HG03432 (cell line): ENCODE results near the gene PIH1D1.

Source experiments
- ATAC-seq: cut with Tn5 transposase; IDR thresholded peaks from one replicate; pipeline ENCODE4 v1.9.1; 2021; ENCODE audit warnings: mild to moderate bottlenecking, moderate library complexity; ENCODE audit not compliant: unreplicated experiment

Gene PIH1D1

DNA sequence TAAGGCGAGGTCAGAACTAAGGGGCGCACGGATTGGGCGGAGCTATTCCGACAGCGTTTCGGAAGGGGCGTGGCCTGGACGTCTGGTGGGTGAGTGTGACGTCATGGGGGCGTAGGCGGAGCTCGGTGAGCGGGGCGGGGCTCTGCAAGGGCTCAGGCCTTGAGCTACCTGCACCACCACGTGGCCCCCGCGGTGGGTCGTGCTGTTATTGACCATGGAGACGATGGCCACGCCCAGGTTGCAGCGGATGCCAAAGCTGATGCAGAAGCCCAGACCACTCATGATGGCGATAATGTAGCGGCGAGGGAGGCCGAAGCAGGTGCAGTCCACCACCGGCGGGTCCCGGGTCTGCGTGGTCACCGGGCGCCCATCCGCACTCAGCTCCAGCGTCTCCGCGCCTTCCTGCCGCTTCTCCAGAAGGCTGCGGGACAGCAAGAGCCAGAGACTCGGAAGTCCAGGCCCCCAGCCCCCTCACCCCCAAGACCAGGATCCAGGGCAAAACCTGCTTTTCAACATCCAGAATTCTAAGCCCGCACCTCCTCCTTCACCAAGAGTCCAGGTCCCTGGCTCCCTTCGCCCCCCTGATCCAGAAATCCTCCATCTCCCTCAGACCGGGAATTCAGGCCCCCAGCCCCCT, 15.1 kb downstream of the PIH1D1 start:
- no peak for ATAC-seq

DNA sequence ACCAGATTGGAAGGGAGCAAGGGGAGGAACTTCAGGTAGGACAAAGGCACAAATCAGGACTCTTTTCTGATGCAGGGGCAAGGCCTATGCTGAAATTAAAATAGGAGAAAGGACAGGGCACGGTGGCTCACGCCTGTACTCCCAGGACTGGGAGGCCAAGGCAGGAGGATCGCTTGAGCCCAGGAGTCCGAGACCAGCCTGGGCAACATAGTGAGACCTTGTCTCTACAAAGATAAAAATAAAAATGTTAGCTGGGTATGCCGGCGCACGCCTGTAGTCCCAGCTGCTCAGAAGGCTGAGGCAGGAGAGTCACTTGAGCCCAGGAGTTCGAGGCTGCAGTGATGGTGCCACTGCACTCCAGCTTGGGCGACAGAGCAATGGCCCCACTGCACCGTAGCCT, 15.9 kb downstream of the PIH1D1 start:
- no peak for ATAC-seq

DNA sequence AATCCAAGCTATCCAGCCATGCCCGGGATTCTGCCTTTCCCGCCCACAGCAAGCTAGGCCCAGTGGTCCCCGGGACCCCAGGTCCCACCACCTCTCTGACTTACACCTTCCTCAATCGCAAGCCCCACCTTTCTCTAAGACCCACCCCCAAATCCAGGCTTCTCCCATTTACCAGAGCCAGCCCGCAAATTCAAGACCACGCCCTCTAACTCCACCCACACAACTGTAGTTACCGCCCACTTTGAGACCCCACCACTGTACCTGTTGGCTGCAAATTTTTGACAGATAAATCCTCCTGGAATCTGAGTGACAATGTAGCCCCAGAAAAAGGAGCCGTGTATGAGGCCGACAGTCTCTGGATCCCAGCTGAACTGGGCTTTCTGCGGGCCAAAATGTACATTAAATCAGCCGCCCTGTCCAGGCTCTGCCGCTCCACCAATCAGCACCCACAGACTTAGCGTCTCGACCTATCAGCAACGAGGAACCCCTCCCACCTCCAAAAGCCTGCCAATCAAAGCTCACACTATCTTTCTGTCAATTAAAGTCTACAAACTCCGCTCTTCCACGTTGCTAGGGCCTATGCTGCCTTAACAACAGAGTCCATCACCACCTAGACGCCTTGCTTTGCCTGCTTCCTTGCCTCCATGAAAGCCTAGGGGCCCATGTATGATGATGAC, 16.6 kb downstream of the PIH1D1 start:
- ATAC-seq = no peak

DNA sequence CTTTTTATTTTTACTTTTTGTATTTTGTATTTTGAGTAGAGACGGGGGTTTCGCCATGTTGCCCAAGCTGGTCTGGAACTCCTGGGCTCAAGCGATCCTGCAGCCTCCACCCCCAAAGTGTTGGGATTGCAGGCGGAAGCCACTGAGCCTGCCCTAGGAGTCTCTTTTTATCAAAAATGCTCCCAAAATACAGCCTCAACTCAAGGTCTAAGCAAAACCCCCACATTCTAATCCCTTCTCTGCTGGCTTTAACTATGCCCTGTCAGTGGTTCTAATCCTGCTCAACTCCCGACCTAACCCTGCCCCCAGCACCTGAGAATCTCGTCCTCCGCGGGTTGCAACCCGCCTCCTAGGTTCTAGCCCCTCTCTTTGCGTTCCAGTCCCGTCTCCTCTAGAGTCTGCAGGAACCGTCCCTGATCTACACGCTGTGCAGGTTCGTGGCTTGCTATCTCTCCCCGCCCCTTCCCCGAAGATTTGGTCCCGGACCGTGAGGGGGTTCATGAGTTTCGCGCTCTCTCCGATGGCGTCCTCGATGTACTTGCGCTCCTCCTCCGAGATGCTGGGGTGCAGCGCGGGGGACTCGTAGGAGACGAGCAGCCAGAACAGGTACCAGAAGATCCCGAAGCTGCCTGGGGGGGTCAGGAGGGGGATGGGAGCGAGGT, 18.2 kb downstream of the PIH1D1 start:
- no peak for ATAC-seq

DNA sequence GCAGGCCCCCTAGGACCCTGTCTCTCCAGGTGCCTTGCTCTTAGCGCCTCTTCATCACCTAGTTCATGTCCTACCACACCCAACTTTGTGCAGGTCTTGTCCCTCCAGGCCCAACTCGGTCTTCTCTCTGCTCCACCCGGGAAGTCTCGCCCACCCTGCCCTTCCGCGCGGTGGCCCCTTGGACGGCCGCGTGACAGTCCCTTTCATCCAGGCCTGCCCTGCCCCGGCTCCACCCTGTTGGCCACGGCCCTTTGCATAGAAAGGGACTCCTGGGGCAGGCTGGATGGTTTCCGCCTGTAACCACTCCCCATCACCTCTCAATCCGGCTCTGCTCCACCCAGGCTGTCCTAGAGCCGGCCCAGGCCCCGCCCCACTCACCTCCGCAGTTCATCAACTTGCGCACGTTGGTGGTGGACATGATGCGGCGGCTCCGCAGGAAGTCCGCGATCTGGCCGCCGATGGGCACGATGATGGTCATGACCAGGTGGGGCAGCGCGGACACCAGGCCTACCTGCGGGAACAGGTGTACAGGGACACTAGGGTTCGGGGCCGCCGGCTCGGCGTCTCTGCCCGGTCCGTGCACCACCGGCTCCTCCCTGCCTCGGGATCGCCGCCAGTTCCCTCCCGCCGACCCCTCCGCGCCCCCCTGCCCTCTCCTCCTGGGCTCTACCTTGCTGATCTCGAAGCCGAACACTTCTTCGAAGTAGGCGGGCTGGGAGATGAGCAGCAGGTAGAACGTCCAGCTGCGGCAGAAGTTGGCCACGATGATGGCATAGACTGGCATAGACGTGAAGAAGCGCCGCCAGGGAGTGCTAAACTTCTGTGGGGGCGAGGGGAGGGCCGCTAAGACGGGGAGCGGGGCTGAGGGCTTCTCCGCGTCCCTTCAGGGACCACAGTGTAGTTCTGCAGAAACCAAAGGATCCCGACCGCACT, 19.2 kb downstream of the PIH1D1 start:
- ATAC-seq = no peak

DNA sequence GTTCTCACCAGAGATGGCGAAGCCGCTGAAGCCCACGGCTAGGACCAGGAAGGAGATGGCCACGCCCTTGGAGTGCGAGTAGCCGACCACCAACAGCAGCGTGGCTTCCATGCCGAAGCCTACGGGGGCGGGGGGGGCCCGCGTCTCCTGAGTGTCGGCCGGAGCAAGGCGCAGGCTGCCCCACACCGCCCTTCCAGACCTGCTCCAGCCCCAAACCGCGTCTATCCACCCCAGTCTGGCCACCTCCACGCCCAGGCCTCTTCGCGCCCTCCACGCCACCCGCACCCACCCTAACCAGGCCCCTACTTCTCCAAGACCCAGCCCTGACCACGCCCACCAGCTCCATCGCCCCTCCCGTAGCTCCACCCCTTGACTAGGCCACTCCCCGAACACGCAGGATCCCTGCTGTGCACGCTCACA, 20.3 kb downstream of the PIH1D1 start:
- ATAC-seq = no peak

DNA sequence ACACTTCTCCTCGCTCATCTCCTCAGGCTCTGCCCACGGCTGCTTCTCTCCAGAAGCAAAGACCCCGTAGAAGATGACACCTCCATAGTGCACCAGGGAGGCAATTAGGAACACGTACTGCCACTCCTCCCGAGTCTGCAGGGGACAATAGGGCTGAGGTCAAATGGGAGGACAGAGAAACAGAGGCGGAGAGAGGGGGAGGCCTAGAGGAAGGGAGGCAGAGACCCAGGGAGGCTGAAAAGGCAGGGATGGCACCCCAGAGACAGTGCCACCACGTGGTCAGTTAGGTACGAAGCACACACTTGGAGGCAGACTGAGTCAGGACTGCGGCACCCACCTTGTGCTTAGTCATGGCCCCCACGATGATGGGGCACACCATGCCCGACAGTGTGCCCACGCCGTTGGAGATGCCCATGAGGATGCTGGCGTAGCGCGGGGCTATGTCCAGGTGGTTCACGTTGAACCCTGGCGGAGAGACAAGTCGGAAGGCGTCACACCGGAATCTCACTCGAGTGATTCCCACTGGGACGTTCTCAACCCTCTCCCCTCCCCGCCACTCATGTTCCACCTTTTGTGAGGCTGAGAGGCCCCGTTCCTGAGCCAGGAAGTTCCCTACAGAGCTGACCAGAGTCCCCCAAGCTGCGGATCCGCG, 20.8 kb downstream of the PIH1D1 start:
- no peak for ATAC-seq

DNA sequence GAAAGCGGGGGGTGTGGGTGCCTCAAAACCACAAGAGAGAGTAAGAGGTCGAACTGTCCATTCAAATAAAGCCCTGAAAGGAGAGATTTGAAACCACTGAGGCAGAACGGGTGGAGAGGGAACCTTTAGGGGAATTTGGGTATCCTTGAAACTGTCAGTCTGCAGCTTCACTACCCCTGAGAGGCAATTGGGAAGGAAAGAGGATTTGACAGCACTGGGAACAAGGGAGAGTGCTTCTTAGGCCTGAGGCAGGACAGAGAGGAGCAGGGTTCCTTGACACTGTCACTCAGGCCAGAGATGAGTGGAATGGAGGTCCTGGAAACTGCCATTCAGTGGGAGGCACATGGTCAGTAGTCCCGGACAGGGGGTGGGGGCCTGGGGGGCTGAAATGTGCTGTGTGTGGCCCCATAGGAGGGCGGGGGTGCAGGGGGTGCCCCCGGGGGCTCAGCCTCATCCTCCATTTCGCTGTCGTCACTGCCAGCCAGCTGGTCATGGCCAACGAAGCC, 21.4 kb downstream of the PIH1D1 start:
- ATAC-seq = no peak

DNA sequence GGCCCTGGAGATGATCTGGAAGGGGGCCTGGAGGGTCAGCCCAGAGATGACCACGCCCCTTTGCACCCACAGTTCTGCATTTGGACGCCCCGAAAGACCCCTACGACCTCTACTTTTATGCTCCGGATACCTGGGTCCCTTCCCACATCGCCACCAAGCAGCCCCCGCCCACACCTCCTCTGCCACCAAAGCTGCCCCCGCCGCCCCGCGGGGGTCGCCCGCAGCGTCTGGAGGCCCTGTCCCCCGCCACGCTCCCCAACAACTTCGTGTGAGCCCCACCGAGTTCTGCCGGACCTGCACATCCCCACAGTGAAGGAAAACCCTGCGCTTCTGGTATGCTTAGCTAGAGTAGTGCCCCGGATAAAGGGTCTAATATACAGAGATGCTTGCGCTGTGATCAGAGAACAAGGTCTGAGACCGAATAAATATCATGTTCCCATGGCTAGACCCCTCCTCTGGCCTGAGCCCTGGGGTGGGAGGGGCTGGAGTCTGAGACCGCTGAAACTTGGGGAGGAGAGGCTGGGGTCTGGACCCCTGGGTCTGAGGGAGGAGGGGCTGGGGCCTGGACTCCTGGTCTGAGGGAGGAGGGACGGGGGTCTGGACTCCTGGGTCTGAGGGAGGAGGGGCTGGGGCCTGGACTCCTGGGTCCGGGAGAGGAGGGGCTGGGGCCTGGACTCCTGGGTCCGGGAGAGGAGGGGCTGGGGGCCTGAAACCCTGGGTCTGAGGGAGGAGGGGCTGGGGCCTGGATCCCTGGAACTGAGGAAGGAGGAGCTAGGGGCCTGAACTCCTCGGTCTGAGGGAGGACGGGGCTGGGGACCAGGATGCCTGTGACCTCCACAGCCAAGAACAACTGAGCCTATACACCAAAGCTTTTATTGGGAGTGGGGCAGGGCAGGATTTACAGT, 22.8 kb downstream of the PIH1D1 start:
- ATAC-seq = no peak

DNA sequence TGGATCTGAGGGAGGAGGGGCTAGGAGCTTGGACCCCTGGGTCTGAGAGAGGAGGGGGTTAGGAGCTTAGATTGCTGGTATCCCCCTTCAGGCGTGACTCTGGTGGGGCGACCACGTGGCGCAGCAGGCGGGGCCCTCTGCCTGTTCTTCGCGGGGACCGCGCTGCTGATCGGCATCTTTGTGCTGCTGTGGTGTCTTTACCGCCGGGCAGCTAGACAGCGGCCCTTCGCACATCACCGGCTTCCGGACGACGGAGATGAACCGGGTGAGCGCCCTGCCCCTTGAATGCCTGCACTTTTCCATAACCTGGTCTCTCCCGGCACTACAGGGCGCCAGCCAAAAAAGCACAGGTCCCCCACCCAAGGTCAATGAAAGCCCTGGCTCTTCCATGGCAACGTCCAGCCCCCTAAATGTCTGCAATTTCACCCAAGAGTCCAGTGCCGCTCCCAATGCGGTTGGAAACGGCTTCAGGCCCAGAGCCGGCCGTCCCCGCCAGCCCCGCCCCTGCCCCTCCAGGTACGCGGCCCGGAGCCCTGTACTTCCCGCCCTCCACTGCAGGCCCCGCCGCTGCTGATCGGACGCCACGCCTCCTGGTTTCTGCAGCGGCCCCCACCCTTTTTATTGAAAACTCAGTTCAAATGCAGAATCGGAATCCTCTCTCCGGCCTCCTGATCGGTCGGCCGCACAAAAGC, 23.6 kb downstream of the PIH1D1 start:
- ATAC-seq = no peak

DNA sequence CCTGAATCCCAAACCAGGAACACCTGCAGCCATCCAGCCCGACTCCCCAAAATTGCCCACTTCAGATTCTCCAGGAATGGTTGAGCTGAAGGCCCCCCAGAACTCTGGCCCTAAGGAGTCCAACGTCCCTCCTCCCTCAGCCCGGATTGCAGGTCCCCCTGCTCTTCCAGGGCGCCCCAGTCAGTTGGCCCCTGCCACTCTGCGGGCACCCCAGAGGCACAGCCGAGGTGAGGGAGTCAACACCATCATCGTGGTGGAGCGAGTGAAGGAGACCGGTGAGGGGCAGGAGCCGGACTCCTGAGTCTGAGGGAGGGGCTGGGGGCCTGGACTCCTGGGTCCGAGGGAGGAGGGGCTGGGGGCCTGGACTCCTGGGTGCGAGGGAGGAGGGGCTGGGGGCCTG, 24.3 kb downstream of the PIH1D1 start:
- ATAC-seq = no peak

DNA sequence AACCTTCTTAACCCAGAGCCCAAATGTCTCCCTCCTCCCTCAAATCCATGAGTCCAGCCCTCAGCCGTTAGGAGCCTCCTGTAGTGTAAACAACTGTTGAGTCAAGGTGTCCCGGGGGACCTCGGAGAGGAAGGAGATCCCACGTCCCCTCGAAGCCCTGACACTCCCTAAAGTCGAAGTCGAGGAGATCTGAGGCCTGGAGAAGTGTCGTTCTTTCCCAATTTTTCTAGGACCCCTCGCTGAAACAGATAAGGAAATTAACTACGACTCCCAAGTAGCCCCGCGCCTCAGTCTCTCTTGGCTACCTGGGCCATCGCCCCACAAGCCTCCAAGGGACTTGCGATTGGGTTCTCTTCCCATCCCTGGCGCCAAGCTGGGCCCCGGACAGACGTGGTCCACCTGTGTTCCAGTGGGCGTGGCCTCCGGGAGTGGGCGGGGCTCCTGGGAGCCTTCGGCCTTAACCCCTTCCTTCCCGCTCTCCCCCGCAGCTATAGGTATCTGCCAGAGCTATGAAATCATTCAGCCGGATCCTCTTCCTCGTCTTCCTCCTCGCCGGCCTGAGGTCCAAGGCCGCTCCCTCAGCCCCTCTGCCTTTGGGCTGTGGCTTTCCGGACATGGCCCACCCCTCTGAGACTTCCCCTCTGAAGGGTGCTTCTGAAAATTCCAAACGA, 25.6 kb downstream of the PIH1D1 start:
- ATAC-seq = no peak

DNA sequence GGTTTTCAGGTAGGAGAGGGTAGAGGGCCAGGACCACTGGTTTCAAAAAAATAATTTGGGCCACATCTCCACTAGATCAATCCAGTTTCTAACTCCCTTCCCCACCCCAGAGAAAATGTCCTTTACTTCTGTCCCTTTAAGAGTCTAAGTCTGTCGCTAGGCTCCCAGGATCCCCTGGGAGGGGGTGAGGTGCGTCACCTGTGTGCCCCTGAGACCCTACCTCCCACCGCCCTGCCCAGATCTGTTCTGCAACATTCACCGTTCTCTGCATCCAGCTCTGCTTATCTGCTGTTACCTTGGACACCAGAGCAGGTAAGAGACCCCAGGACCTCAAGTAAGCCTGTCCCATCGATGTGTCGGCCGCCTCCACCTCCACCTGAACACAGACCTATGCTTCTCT, 26.4 kb downstream of the PIH1D1 start, which contains the start of gene GFY:
Gene GFY, plus strand, starts transcription at position 211 of the 400 bp plus-strand sequence. CDS start 1,043 bp downstream, outside the sequence.
- ATAC-seq = no peak

DNA sequence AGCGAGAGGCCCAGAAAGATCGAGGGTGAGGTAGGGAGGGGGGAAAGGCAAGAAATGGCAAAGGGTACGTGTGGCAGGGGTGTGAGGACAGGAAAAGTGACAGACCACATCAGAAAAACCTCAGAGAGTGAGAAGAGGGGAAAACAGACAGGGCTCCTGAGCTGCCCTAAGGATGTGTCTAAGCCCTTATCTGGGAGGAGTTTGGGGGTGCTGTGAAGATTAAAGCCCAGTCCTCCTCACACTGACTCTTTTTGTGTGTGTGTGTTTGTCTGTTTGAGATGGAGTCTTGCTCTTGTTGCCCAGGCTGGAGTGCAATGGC, 27.7 kb downstream of the PIH1D1 start:
- no peak for ATAC-seq

DNA sequence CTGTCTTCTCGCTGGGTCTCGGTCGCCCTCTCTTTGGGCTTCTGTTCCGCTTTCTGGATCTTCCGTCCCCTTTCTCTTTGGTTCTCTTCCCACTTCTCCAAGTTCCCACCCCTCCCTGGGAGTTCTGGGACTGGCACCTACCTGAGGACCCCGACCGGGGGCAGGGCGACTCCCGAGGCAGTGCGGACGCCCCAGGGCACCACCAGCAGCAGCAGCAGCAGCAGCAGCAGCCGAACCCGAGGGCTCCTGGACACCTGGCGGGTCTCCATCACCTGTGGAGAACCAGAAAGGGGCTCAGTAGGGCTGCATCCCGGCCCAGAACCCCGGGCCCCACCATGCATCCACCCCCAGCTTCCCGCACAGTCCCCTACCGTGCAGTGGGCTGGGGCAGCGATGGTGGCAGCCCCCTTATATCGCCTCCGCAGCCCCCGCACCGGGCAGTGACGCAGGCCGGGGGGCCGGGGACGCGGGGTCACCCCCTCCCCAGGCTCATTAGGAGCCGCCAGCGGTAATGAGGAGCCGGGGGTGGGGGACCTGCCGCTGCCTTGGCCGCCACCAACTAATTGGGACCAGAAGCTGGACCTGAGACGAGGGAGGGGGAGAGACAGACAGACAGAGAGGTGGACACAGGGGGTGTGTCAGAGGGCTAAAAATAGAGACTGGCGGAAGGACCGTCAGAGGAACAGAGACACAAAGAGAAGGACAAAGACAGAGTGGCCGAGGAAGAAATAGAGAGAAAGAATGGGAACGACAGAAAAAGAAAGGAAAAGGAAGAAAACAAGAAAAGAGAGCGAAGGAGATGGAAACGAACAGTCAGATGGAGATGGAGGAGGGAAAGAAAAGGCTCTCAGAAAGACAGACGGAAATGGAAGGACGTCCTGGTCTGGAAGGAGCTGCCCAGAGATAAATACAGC, 28.3 kb downstream of the PIH1D1 start, which contains the start of gene PTH2:
Gene PTH2, minus strand, starts transcription at position 371 of the 914 bp plus-strand sequence. Its CDS starts 102 bp downstream, at position 269.
- no peak for ATAC-seq

DNA sequence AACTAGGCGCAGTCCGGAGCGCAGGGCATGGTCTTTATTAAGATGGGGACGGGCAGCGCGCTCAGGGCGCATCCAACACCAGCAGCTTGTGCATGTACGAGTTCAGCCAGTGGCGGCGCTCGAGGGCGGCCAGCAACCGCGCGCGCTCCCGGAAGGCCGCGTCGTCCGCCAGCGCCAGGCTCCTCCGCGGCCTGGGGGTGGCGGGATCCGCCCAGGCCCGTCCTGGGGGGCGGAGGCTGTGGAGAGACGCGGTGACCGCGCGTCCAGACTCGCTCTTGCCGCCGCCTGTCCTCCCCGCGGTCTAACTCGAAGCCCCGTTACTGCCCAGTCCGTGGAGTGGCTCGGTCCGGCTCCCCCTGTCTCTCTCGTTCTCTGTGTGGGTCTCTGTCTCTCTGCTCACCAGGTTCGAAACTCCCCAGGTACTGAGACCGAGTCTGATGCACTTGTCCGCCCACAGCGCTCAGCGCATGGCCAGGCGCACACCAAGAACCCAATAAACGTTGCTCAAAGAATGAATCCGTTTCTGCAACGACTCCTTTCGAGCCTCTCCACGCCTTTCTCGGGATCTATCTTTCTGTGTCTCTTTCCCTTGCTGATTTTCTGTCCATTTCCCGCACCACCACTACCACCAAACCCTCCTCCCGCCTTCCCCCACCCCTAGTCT, 29.1 kb downstream of the PIH1D1 start:
- ATAC-seq = no peak

DNA sequence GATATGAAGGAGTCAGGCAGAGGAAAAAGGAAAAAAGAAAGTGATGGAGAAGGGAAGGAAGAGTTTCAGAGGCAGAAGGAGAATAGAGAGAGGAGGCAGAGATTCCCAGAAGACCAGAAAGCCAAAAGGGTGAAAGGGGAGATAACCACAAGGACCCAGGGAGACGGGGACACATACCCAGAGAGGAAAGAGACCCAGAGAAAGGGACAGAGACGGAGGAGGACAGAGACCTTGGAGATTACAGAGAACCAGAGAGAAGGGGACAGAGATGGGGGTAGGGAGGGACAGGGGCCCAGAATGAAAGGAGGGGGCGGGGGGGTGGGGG, 29.8 kb downstream of the PIH1D1 start:
- ATAC-seq = no peak
